Measurements from ENCODE around the gene SWT1.

DNA sequence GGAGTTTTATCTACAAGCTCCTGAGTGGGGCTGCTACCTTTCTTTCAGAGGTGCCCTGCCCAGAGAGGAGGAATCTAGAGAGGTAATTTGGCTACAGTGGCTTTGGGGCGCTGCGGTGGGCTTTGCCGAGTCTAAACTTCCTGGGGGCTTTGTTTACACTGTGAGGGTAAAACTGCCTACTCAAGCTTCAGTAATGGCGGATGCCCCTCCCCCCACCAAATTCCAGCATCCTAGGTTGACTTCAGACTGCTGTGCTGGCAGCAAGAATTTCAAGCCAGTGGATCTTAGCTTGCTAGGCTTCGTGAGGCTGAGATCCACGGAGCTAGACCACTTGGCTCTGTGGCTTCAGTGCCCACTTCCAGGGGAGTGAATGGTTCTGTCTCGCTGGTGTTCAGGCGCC is 43.9 kb downstream of the SWT1 start:
- TF ChIP-seq RAD21 (IDR thresholded peaks at IDR 0.05; ENCODE audit: low read length): no peak
- TF ChIP-seq, protein P1, sequence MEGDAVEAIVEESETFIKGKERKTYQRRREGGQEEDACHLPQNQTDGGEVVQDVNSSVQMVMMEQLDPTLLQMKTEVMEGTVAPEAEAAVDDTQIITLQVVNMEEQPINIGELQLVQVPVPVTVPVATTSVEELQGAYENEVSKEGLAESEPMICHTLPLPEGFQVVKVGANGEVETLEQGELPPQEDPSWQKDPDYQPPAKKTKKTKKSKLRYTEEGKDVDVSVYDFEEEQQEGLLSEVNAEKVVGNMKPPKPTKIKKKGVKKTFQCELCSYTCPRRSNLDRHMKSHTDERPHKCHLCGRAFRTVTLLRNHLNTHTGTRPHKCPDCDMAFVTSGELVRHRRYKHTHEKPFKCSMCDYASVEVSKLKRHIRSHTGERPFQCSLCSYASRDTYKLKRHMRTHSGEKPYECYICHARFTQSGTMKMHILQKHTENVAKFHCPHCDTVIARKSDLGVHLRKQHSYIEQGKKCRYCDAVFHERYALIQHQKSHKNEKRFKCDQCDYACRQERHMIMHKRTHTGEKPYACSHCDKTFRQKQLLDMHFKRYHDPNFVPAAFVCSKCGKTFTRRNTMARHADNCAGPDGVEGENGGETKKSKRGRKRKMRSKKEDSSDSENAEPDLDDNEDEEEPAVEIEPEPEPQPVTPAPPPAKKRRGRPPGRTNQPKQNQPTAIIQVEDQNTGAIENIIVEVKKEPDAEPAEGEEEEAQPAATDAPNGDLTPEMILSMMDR (IDR thresholded peaks at IDR 0.05): no peak
- TF ChIP-seq POLR2AphosphoS5 (IDR thresholded peaks at IDR 0.05; ENCODE audit: low read depth, low read length): no peak
- TF ChIP-seq ELF1 (IDR thresholded peaks at IDR 0.05): no peak
- no peak for TF ChIP-seq NFIC (IDR thresholded peaks at IDR 0.05; ENCODE audit: borderline replicate concordance)
- TF ChIP-seq, protein P2, sequence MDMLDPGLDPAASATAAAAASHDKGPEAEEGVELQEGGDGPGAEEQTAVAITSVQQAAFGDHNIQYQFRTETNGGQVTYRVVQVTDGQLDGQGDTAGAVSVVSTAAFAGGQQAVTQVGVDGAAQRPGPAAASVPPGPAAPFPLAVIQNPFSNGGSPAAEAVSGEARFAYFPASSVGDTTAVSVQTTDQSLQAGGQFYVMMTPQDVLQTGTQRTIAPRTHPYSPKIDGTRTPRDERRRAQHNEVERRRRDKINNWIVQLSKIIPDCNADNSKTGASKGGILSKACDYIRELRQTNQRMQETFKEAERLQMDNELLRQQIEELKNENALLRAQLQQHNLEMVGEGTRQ (IDR thresholded peaks at IDR 0.05; ENCODE audit: borderline replicate concordance, low read depth, low read length): no peak
- no peak for TF ChIP-seq GABPA (IDR thresholded peaks at IDR 0.05; ENCODE audit: low read depth)
- TF ChIP-seq, protein P3, sequence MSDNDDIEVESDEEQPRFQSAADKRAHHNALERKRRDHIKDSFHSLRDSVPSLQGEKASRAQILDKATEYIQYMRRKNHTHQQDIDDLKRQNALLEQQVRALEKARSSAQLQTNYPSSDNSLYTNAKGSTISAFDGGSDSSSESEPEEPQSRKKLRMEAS (IDR thresholded peaks at IDR 0.05; ENCODE audit: low read depth): no peak
- TF ChIP-seq YY1 (IDR thresholded peaks at IDR 0.05; ENCODE audit: low read depth): no peak
- TF ChIP-seq JUND (IDR thresholded peaks at IDR 0.05): no peak
